Measurements from ENCODE around the gene CDC42SE2.

DNA sequence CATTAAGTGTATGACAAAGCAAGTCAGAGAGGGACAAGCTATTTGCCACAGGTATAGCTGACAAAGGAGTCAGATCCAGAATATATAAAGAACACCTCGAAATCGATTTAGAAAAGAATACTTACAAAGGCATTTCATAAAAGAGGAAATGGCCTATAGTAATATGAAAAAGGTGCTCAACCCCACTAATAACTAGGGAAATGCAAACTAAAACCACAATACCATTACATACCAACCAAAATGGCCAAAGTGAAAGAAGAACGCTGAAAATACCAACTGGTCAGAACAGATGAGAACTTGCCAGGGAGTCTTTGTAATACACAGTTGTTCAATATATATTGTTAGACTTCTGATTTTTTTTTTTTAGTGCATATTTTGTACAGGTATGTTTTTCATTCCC, 152.9 kb downstream of the CDC42SE2 start:
- no peak for TF ChIP-seq CTCF (IDR thresholded peaks at IDR 0.05)
- TF ChIP-seq POLR2A (IDR thresholded peaks at IDR 0.05), result no peak
